Measurements from ENCODE around the gene SHISAL1. TPM values are rescaled to one million over a fixed set of nuclear protein-coding genes. Genes with fewer than 3 reads are reported as not detected.
A peak's percentile ranks its signal among the peaks of the same experiment; 100 is the strongest.
"Not testable (repeated sequence)": the region's sequence is repeated elsewhere in the genome, so short reads cannot be mapped to it uniquely, and the experiment has no call there.

SHISAL1 gene
- total RNA-seq, 6 experiments from 2014 or later: 0.05 to 0.31 (median 0.17) TPM

DNA sequence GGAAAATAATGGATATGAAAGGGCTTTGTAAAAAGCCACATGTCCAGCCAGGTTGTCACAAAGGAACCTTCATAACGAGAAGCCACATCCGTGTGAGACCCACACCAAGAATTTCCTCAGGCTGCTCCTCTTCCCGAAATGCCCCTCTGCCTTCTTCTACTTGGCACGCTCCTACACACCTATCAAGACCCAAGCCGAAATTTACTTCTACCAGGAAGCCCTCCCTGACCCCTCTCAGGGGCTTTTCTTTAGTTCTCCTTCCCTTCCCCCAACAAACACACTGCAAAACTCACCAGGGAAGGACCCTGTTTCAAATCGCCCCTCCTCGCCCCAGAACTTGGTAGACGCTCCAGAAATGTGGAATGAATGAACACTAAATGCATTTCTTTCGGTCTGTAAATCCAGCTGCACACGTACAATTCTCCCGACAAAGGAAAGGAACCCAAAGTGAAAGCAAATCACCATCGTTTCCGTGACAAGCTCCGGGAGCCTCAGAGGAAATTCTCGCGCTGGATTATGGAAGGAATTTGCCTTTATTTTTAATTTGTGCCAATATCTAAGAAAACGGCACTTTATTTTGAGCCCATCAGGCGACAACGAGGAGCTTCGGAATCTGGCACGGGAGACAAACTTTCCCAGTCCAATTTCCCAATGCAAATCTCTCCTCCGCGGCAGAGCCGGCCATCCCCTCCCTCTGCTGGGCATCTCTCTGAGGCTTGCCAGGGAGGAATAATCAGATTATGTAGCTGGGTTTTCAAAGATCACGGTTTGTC is 13.2 kb upstream of the SHISAL1 start:
- H3K4me1 ChIP-seq: peaks cover 0 to 7% (median 0%) of the 10 kb centered on the region in 4 donors
- no peaks in the 10 kb centered on the region for H3K36me3 ChIP-seq
- TF ChIP-seq POLR2A (IDR thresholded peaks at IDR 0.05): no peak
- TF ChIP-seq, protein P1, sequence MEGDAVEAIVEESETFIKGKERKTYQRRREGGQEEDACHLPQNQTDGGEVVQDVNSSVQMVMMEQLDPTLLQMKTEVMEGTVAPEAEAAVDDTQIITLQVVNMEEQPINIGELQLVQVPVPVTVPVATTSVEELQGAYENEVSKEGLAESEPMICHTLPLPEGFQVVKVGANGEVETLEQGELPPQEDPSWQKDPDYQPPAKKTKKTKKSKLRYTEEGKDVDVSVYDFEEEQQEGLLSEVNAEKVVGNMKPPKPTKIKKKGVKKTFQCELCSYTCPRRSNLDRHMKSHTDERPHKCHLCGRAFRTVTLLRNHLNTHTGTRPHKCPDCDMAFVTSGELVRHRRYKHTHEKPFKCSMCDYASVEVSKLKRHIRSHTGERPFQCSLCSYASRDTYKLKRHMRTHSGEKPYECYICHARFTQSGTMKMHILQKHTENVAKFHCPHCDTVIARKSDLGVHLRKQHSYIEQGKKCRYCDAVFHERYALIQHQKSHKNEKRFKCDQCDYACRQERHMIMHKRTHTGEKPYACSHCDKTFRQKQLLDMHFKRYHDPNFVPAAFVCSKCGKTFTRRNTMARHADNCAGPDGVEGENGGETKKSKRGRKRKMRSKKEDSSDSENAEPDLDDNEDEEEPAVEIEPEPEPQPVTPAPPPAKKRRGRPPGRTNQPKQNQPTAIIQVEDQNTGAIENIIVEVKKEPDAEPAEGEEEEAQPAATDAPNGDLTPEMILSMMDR (IDR thresholded peaks at IDR 0.05): no peak
- H3K27ac ChIP-seq: peak overlapping the region in 1 of 3 donors; percentile 33
- peaks cover 0 to 5% of the 10 kb centered on the region in 2 donors for H3K27me3 ChIP-seq
- ATAC-seq: peak; percentile 27 to 56 (median 49)
- intact Hi-C loops (cut with DNase I): no loop called here
- WGBS (ENCODE audit: insufficient coverage, low coverage, low lambda C conversion rate, missing lambda C conversion rate): 9% methylated on average over 25 of the region's 25 CpGs
- peak overlapping the region; percentile 44 to 52 (median 46) for H3K4me3 ChIP-seq
- no peaks in the 10 kb centered on the region for H3K9me3 ChIP-seq
- no peak for DNase-seq

DNA sequence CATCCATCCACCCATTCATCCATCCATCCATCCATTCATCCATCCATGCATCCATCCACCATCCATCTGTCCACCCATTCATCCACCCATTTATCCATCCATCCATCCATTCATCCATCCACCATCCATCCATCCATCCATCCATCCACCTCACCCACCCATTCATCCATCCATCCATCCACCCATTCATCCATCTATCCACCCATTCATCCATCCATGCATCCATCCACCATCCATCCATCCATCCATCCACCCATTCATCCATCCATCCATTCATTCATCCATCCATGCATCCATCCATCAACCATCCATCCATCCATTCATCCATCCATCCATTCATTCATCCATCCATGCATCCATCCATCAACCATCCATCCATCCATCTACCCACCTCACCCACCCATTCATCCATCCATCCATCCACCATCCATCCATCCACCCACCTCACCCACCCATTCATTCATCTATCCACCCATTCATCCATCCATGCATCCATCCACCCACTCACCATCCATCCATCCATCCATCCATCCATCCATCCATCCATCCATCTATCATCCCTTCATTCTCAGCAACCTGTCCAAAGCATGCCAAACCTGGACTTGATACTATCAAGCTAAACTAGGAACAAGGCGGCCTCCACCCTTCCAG is 10.5 kb upstream of the SHISAL1 start:
- H3K9me3 ChIP-seq; H3K36me3 ChIP-seq; ATAC-seq; H3K4me1 ChIP-seq; H3K27ac ChIP-seq; intact Hi-C loops (cut with DNase I); DNase-seq; H3K27me3 ChIP-seq; H3K4me3 ChIP-seq: not testable (repeated sequence)
- 75% methylated on average over 1 of the region's 1 CpG for WGBS (ENCODE audit: insufficient coverage, low coverage, low lambda C conversion rate, missing lambda C conversion rate)

DNA sequence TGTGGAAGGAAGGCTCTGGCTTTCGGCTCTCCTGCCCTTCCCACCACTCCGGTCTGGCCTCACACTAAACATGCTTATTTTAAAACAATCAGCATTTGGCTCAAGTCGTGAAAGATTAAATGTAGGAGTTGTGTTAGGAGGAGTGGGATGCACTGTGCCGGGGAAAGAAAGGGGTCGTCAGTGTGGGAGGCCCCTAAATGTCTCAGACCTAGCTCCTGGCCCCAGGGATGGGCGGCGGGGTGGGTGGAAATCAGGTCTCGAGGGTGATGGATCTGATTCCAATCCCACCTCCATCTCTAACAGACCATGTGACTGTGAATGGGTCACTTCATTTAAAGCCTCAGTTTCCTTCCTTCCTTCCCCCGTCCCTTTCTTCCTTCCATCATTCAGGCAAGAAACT is 6.9 kb upstream of the SHISAL1 start:
- WGBS (ENCODE audit: insufficient coverage, low coverage, low lambda C conversion rate, missing lambda C conversion rate): 71% methylated on average over 6 of the region's 9 CpGs
- H3K9me3 ChIP-seq: no peaks in the 10 kb centered on the region
- no peak overlapping the region for H3K4me3 ChIP-seq
- TF ChIP-seq, protein P1 (IDR thresholded peaks at IDR 0.05): no peak
- no peak for TF ChIP-seq POLR2A (IDR thresholded peaks at IDR 0.05)
- no peak for ATAC-seq
- no peaks in the 10 kb centered on the region for H3K27me3 ChIP-seq
- intact Hi-C loops (cut with DNase I): no loop called here
- no peaks in the 10 kb centered on the region for H3K36me3 ChIP-seq
- H3K4me1 ChIP-seq: no peaks in the 10 kb centered on the region
- no peak overlapping the region for H3K27ac ChIP-seq
- no peak for DNase-seq

DNA sequence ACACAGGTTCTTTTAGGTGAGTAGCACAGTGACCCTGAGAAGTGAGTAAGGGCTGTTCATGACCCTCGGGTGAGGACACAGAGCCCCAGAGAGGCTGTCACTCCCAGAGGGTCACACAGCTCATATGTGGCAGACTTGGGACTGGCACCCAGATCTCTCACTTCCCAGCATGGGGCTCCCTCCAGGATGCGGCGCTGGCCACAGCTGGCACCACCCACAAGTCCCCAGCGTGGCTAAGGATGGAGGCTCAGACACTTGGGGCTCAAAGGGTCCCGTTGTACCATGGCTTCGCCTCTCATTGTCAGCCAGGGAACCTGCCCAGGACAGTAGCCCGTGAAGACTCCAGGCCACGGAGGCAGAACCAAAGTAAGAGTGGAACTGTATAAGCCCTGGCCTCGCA is 6.0 kb upstream of the SHISAL1 start:
- no peak overlapping the region for H3K27ac ChIP-seq
- no peak for TF ChIP-seq POLR2A (IDR thresholded peaks at IDR 0.05)
- TF ChIP-seq, protein P1 (IDR thresholded peaks at IDR 0.05): no peak
- ATAC-seq (no peak), DNase-seq (no peak)
- WGBS (ENCODE audit: insufficient coverage, low coverage, low lambda C conversion rate, missing lambda C conversion rate): no CpG with 5 or more reads among the region's 9 CpGs
- H3K9me3 ChIP-seq: no peaks in the 10 kb centered on the region
- intact Hi-C loops (cut with DNase I): no loop called here
- no peaks in the 10 kb centered on the region for H3K27me3 ChIP-seq
- H3K4me1 ChIP-seq: no peaks in the 10 kb centered on the region
- no peak overlapping the region for H3K4me3 ChIP-seq
- no peaks in the 10 kb centered on the region for H3K36me3 ChIP-seq
